C4-2B (cell line): ENCODE results near the gene ME1.

Source experiments
- CTCF ChIP-seq: fragments of 450-650 bp; conservative IDR thresholded peaks from 2 replicates; pipeline ENCODE4 v1.5.1; 2017; ENCODE audit warnings: mild to moderate bottlenecking
- ZFX ChIP-seq: fragments of 450-650 bp; IDR thresholded peaks from 2 replicates; pipeline ENCODE4 v1.6.1; 2017

DNA sequence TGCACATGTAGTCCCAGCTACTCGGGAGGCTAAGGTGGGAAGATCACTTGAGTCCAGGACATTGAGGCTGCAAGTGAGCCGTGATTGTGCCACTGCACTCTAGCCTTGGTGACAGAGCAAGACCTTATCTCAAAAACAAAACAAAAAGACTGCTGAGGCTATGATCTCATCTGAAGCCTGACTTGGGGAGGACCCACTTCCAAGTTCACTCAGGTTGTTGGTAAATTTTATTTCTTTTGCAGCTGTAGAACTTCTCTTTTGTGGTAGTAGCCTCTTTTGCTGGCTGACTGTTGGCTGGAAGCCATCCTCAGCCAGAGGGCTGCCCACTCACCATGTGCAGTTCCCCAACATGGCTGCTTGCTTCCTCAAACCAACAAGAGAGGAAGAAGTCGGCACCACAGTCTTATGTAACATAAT is 36.8 kb upstream of the ME1 start:
- no peak for TF ChIP-seq CTCF
- no peak for TF ChIP-seq ZFX
